ENCODE data around the gene UPK3A. TPM values are rescaled to one million over a fixed set of nuclear protein-coding genes. Genes with fewer than 3 reads are reported as not detected.
"Not testable (repeated sequence)": the region's sequence is repeated elsewhere in the genome, so short reads cannot be mapped to it uniquely, and the experiment has no call there.

The UPK3A gene
- total RNA-seq, 4 donors from 2014 or later = not detected

DNA sequence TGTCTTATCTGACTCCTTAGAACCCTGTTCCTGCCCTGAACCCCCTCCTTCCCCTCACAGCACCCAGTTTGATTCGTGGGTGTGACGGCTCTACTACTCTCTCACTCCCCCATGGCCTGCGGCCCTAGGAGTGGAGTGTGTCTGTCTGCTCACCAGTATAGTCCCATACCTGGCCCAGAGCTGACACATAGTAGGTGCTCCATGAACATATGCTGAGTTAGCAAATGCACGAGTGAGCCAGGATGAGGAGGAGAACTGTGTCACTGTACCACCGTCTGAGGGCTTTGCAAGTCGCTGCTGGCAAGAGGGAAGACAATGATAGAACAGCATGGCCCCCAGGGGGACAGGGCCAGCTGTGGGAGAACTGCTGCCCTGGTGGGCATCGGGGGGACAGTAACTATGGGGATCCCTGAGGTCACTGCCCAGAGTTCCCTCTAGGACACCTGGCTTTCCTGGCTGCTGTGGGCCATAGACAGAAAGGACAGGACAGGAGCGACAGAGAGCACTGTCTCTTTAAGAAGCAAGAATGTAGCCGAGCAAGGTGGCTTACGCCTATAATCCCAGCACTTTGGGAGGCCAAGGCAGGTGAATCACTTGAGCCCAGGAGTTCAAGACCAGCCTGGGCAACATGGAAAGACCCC lies 24.9 kb upstream of the UPK3A start:
- intact Hi-C loops (cut with DNase I) = loop anchor here (10.0 kb wide), 1 partner anchor 155 kb away; no protein-coding TSS in a partner anchor
- no peaks in the 10 kb centered on the region for H3K27me3 ChIP-seq
- H3K9me3 ChIP-seq = no peaks in the 10 kb centered on the region
- peaks cover 14 to 20% (median 14%) of the 10 kb centered on the region in 3 donors for H3K4me1 ChIP-seq
- 54 to 67% methylated on average over 5 to 8 of the region's 10 CpGs for WGBS, 2 donors
- H3K4me3 ChIP-seq = no peak overlapping the region
- no peak for DNase-seq
- TF ChIP-seq, protein P1, sequence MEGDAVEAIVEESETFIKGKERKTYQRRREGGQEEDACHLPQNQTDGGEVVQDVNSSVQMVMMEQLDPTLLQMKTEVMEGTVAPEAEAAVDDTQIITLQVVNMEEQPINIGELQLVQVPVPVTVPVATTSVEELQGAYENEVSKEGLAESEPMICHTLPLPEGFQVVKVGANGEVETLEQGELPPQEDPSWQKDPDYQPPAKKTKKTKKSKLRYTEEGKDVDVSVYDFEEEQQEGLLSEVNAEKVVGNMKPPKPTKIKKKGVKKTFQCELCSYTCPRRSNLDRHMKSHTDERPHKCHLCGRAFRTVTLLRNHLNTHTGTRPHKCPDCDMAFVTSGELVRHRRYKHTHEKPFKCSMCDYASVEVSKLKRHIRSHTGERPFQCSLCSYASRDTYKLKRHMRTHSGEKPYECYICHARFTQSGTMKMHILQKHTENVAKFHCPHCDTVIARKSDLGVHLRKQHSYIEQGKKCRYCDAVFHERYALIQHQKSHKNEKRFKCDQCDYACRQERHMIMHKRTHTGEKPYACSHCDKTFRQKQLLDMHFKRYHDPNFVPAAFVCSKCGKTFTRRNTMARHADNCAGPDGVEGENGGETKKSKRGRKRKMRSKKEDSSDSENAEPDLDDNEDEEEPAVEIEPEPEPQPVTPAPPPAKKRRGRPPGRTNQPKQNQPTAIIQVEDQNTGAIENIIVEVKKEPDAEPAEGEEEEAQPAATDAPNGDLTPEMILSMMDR (IDR thresholded peaks at IDR 0.05) = no peak
- no peak for TF ChIP-seq POLR2A (IDR thresholded peaks at IDR 0.05)
- H3K27ac ChIP-seq = no peak overlapping the region
- no peaks in the 10 kb centered on the region for H3K36me3 ChIP-seq

GRCh38 chr22:45260395-45260759 lies 24.4 kb upstream of the UPK3A start:
- intact Hi-C loops (cut with DNase I) = not testable (repeated sequence)
- WGBS, 2 donors = 71 to 77% methylated on average over 8 to 9 of the region's 9 CpGs

DNA sequence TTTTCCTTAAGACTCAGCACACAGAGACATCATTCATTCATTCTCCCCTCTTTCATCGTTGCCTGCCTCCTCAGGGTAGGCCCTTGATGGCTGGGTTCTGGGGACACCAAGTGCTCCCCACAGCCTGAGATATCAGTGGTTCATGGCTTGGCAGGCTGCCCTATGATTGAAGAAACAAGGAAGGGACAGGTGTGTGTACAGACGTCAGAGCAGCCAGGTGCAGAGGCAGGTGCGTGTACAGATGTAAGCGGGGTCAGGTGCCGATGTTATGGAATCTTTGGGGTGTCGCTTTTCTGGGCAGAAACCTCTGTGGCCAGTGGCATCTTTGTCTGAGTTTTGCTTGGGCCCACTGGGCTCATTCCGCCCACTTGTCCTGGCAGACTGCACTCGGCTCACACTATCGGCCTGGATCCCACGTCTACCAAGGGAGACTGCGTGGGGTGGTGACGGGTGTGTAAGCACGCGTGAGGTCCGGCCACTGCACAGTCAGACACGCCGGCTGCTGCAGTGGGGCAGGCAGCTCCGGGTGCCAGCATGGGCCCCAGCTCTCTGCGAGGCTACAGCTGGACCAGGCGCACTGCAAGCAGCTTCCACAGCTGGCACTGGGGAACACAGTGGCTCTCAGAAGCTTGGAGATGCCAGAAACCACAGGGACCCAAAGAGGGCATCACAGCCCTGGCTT lies 23.2 kb upstream of the UPK3A start:
- intact Hi-C loops (cut with DNase I) = no loop called here
- Histone ChIP-seq H3K27ac (peak overlapping the region in 1 of 4 donors; percentile 2), H3K9me3 (no peaks in the 10 kb centered on the region), H3K4me1 (peaks cover 14 to 20% (median 14%) of the 10 kb centered on the region in 3 donors), H3K36me3 (no peaks in the 10 kb centered on the region), H3K27me3 (no peaks in the 10 kb centered on the region), H3K4me3 (no peak overlapping the region)
- no peak for TF ChIP-seq POLR2A (IDR thresholded peaks at IDR 0.05)
- TF ChIP-seq, protein P1 (IDR thresholded peaks at IDR 0.05) = no peak
- WGBS, 2 donors = 85 to 87% methylated on average over 7 to 16 of the region's 20 CpGs
- no peak for DNase-seq

More at GRCh38 chr22:45260395-45260759, 24.4 kb upstream of the UPK3A start:
- H3K4me1 ChIP-seq = peaks cover 14 to 20% (median 14%) of the 10 kb centered on the region in 3 donors
- DNase-seq, H3K36me3 ChIP-seq, H3K4me3 ChIP-seq, H3K27ac ChIP-seq, H3K27me3 ChIP-seq, H3K9me3 ChIP-seq: not testable (repeated sequence)

GRCh38 chr22:45262195-45262930 lies 22.4 kb upstream of the UPK3A start:
- 73 to 80% methylated on average over 1 to 3 of the region's 13 CpGs for WGBS, 2 donors
- no peak overlapping the region for H3K4me3 ChIP-seq
- H3K9me3 ChIP-seq = no peaks in the 10 kb centered on the region
- H3K4me1 ChIP-seq = peaks cover 14 to 20% (median 14%) of the 10 kb centered on the region in 3 donors
- peak overlapping the region in 1 of 4 donors; percentile 2 for H3K27ac ChIP-seq
- no peak for TF ChIP-seq POLR2A (IDR thresholded peaks at IDR 0.05)
- TF ChIP-seq, protein P1 (IDR thresholded peaks at IDR 0.05) = no peak
- H3K27me3 ChIP-seq = no peaks in the 10 kb centered on the region
- DNase-seq = no peak
- H3K36me3 ChIP-seq = no peaks in the 10 kb centered on the region
- intact Hi-C loops (cut with DNase I) = no loop called here

DNA sequence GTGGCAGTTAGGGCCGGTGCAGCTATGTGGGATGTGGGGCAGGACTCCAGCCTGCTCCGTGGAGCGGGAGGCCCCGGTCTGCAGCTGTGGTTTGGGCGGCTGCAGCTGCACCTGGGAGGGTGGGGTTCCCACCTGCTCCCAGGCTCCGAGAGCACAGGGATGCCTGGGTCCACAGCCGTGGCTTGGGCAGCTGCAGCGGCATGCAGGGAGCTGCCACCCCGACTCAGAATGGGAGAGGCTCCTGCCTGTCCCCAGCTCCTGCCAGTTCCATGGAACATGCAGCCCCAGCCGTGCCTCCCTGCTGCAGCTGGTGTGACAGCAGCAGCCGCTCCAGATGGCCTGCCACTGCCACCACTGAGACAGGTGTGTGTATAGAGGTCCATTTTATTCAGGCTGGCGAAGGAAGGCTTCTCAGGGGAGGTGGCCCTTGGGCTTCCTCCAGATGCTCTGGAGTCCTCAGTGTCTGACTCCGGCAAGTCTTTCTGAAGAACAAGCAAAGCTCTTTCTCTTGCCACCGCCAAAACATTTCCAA lies 21.8 kb upstream of the UPK3A start:
- intact Hi-C loops (cut with DNase I) = no loop called here
- H3K4me3 ChIP-seq = no peak overlapping the region
- no peaks in the 10 kb centered on the region for H3K9me3 ChIP-seq
- 60% methylated on average over 1 of the region's 14 CpGs; no CpG with 5 or more reads in 1 of the 2 donors for WGBS, 2 donors
- TF ChIP-seq POLR2A (IDR thresholded peaks at IDR 0.05) = no peak
- TF ChIP-seq, protein P1 (IDR thresholded peaks at IDR 0.05) = no peak
- peaks cover 15 to 24% (median 16%) of the 10 kb centered on the region in 3 donors for H3K4me1 ChIP-seq
- H3K27ac ChIP-seq = peak overlapping the region in 3 of 4 donors; percentile 9 to 59 (median 55)
- DNase-seq = no peak
- H3K27me3 ChIP-seq = no peaks in the 10 kb centered on the region
- no peaks in the 10 kb centered on the region for H3K36me3 ChIP-seq
